Keratinocyte (primary cell): ENCODE data around the gene AK2.

Source experiments
- CTCF ChIP-seq, 3 experiments: IDR thresholded peaks in 1 of 3; conservative IDR thresholded peaks in 1 of 3; optimal IDR thresholded peaks in 1 of 3; 2 replicates in 2 of 3; 3 replicates in 1 of 3; pipeline versions ENCODE3 to v1.5.1; 2011; ENCODE audit warnings: low read length in 3 of 3, mild to moderate bottlenecking in 3 of 3, moderate library complexity in 2 of 3, control low read depth in 1 of 3, inconsistent platforms in 1 of 3; ENCODE audit not compliant: insufficient read depth in 2 of 3; ENCODE audit errors: extremely low read depth in 1 of 3
- EZH2 ChIP-seq: IDR thresholded peaks from one replicate; pipeline ENCODE4 v1.6.1; 2012; ENCODE audit warnings: inconsistent platforms, mild to moderate bottlenecking, low read length, moderate library complexity

GRCh38 chr1:32966900-32967299 lies 69.8 kb downstream of the AK2 start:
- TF ChIP-seq CTCF (optimal IDR thresholded peaks at IDR 0.05 in 1 of 3, IDR thresholded peaks at IDR 0.05 in 1 of 3, conservative IDR thresholded peaks at IDR 0.05 in 1 of 3; ENCODE audit: extremely low read depth in 1 of 3, insufficient read depth in 2 of 3, low read length in 3 of 3): no peak
- no peak for TF ChIP-seq EZH2
